HPDE6-E6E7 (cell line): ENCODE measurements around the gene SEC14L3.
"Not testable (repeated sequence)": the region's sequence is repeated elsewhere in the genome, so short reads cannot be mapped to it uniquely, and the experiment has no call there.

Experiments
- DNase-seq: peaks from one replicate; pipeline ENCODE4 v3.0.0; 2011; ENCODE audit warnings: missing footprints; ENCODE audit errors: extremely low spot score

SEC14L3 gene

GRCh38 chr22:30486118-30486517 lies 14.3 kb upstream of the SEC14L3 start:
- DNase-seq, result no peak

- peak; percentile 93 for DNase-seq
Measured at GRCh38 chr22:30485362-30485988, 13.7 kb upstream of the SEC14L3 start.

GRCh38 chr22:30483169-30483568 lies 11.4 kb upstream of the SEC14L3 start:
- no peak for DNase-seq

GRCh38 chr22:30481711-30482110 lies 9.9 kb upstream of the SEC14L3 start:
- no peak for DNase-seq

- DNase-seq, result no peak
Measured at GRCh38 chr22:30479981-30480380, 8.2 kb upstream of the SEC14L3 start.

- DNase-seq, result no peak
Measured at GRCh38 chr22:30474683-30475424, 3.0 kb upstream of the SEC14L3 start.

- no peak for DNase-seq
Measured at GRCh38 chr22:30474121-30474520, 2.3 kb upstream of the SEC14L3 start.

GRCh38 chr22:30472994-30473720 lies 1.3 kb upstream of the SEC14L3 start:
- no peak for DNase-seq

GRCh38 chr22:30470655-30471054 lies 1.2 kb downstream of the SEC14L3 start:
- DNase-seq, result no peak

GRCh38 chr22:30469165-30469564 lies 2.7 kb downstream of the SEC14L3 start:
- no peak for DNase-seq

- not testable (repeated sequence) for DNase-seq
Measured at GRCh38 chr22:30460555-30460954, 11.3 kb downstream of the SEC14L3 start.

GRCh38 chr22:30460147-30460546 lies 11.7 kb downstream of the SEC14L3 start:
- DNase-seq, result no peak

- DNase-seq, result no peak
Measured at GRCh38 chr22:30459181-30460052, 12.4 kb downstream of the SEC14L3 start.

- DNase-seq, result no peak
Measured at GRCh38 chr22:30457981-30458380, 13.8 kb downstream of the SEC14L3 start.

GRCh38 chr22:30455075-30455840 lies 16.6 kb downstream of the SEC14L3 start:
- DNase-seq, result no peak

GRCh38 chr22:30453731-30454510 lies 17.9 kb downstream of the SEC14L3 start:
- DNase-seq, result no peak

GRCh38 chr22:30452861-30453260 lies 19.0 kb downstream of the SEC14L3 start:
- no peak for DNase-seq

GRCh38 chr22:30451488-30451887 lies 20.3 kb downstream of the SEC14L3 start:
- DNase-seq, result not testable (repeated sequence)

- no peak for DNase-seq
Measured at GRCh38 chr22:30447656-30448055, 24.2 kb downstream of the SEC14L3 start.

- no peak for DNase-seq
Measured at GRCh38 chr22:30445438-30446145, 26.2 kb downstream of the SEC14L3 start.
